NCI-H2107 (cell line): ENCODE data around the gene GARIN5B.
A peak's percentile ranks its signal among the peaks of the same experiment; 100 is the strongest.
"Not testable (repeated sequence)": the region's sequence is repeated elsewhere in the genome, so short reads cannot be mapped to it uniquely, and the experiment has no call there.

ENCODE experiments used
- DNase-seq: peaks from one replicate; lab custom pipeline; 2025; lab: John Stamatoyannopoulos, UW

The GARIN5B gene

GRCh38 chr19:55362990-55363716 lies at the start of gene GARIN5B:
TSS of gene GARIN5B (minus strand) at chr19:55363260. CDS start at chr19:55363066, 194 bp downstream.
- DNase-seq: no peak

GRCh38 chr19:55410168-55410567 lies 47.1 kb upstream of the GARIN5B start:
- DNase-seq: no peak

- DNase-seq: not testable (repeated sequence)
Measured at GRCh38 chr19:55409179-55409578, 46.1 kb upstream of the GARIN5B start.

- DNase-seq: no peak
Measured at GRCh38 chr19:55408533-55408872, 45.4 kb upstream of the GARIN5B start.

- peak; percentile 94 for DNase-seq
Measured at GRCh38 chr19:55407800-55408532, 44.9 kb upstream of the GARIN5B start.

- not testable (repeated sequence) for DNase-seq
Measured at GRCh38 chr19:55407550-55407799, 44.4 kb upstream of the GARIN5B start, which contains the start of gene UBE2S. TSS of gene UBE2S (minus strand) at chr19:55407788. CDS start at chr19:55407589, 199 bp downstream.

- DNase-seq: no peak
Measured at GRCh38 chr19:55406826-55407549, 43.9 kb upstream of the GARIN5B start.

- DNase-seq: no peak
Measured at GRCh38 chr19:55406091-55406825, 43.2 kb upstream of the GARIN5B start.

- no peak for DNase-seq
Measured at GRCh38 chr19:55405638-55406037, 42.6 kb upstream of the GARIN5B start.

GRCh38 chr19:55402509-55402908 lies 39.4 kb upstream of the GARIN5B start:
- DNase-seq: no peak

- DNase-seq: not testable (repeated sequence)
Measured at GRCh38 chr19:55401390-55401789, 38.3 kb upstream of the GARIN5B start.

- no peak for DNase-seq
Measured at GRCh38 chr19:55400281-55401087, 37.4 kb upstream of the GARIN5B start.

GRCh38 chr19:55398200-55398925 lies 35.3 kb upstream of the GARIN5B start:
- no peak for DNase-seq

GRCh38 chr19:55392820-55393761 lies 30.0 kb upstream of the GARIN5B start:
- DNase-seq: no peak

- DNase-seq: no peak
Measured at GRCh38 chr19:55391702-55392615, 28.9 kb upstream of the GARIN5B start.

- DNase-seq: no peak
Measured at GRCh38 chr19:55391191-55391670, 28.2 kb upstream of the GARIN5B start.

- DNase-seq: no peak
Measured at GRCh38 chr19:55390461-55390880, 27.4 kb upstream of the GARIN5B start.
